Loucy (cell line): ENCODE results near the gene ATRNL1.

Experiments used
- H2AFZ ChIP-seq: fragments of 200-600 bp; sonication (generic); 2 replicates; pipeline ENCODE4 v1.6.0; 2016; ENCODE audit warnings: antibody characterized with exemption, mild to moderate bottlenecking, low read length, moderate library complexity
- H3F3A ChIP-seq: fragments of 200-600 bp; 2 replicates; pipeline ENCODE4 v1.6.0; 2016; ENCODE audit warnings: antibody characterized with exemption, low read depth, mild to moderate bottlenecking
- H3K27me3 ChIP-seq: fragments of 200-600 bp; sonication (generic); 2 replicates; pipeline ENCODE4 v1.6.1; 2014; ENCODE audit warnings: low read length, mild to moderate bottlenecking; ENCODE audit not compliant: insufficient read depth, poor library complexity, severe bottlenecking
- H3K36me3 ChIP-seq: fragments of 200-600 bp; sonication (generic); 2 replicates; pipeline ENCODE4 v1.6.1; 2016; ENCODE audit warnings: low read length; ENCODE audit not compliant: insufficient read depth
- H3K4me1 ChIP-seq: fragments of 200-600 bp; sonication (generic); 2 replicates; pipeline ENCODE4 v1.5.1; 2014; ENCODE audit warnings: low read length, mild to moderate bottlenecking; ENCODE audit not compliant: insufficient read depth, poor library complexity, severe bottlenecking
- H3K4me2 ChIP-seq: fragments of 200-600 bp; sonication (generic); 2 replicates; pipeline ENCODE4 v1.6.0; 2014; ENCODE audit warnings: antibody characterized with exemption, low read length, low read depth, mild to moderate bottlenecking; ENCODE audit not compliant: poor library complexity, severe bottlenecking
- H3K4me3 ChIP-seq: fragments of 200-600 bp; sonication (generic); 2 replicates; pipeline ENCODE4 v1.5.1; 2014; ENCODE audit warnings: low read length, mild to moderate bottlenecking, mixed read lengths; ENCODE audit not compliant: poor library complexity, severe bottlenecking
- H3K79me2 ChIP-seq: fragments of 200-600 bp; sonication (generic); 2 replicates; pipeline ENCODE4 v1.6.1; 2014; ENCODE audit warnings: low read length; ENCODE audit not compliant: insufficient read depth
- H3K9ac ChIP-seq: fragments of 200-600 bp; sonication (generic); 2 replicates; pipeline ENCODE4 v1.6.0; 2014; ENCODE audit warnings: mild to moderate bottlenecking, low read depth, low read length, moderate library complexity; ENCODE audit not compliant: poor library complexity, severe bottlenecking
- H3K9me2 ChIP-seq: fragments of 200-600 bp; sonication (generic); replicated peaks from 2 replicates; pipeline ENCODE4 v1.6.1; 2016; ENCODE audit warnings: low read depth, low read length, mixed read lengths
- H3K9me3 ChIP-seq: fragments of 200-600 bp; sonication (generic); 2 replicates; pipeline ENCODE4 v1.6.1; 2014; ENCODE audit warnings: mild to moderate bottlenecking, antibody characterized with exemption, low read length, low read depth; ENCODE audit not compliant: insufficient read depth
- H4K20me1 ChIP-seq: fragments of 200-600 bp; sonication (generic); 2 replicates; pipeline ENCODE4 v1.6.0; 2014; ENCODE audit warnings: antibody characterized with exemption, low read length, mild to moderate bottlenecking; ENCODE audit not compliant: insufficient read depth, poor library complexity, severe bottlenecking
- EZH2phosphoT487 ChIP-seq: fragments of 200-600 bp; IDR thresholded peaks from 2 replicates; pipeline ENCODE4 v1.6.1; 2018; ENCODE audit warnings: antibody characterized with exemption, mild to moderate bottlenecking, moderate library complexity, borderline replicate concordance
- TF ChIP-seq, protein P1 (sequence below): fragments of 200-600 bp; sonication (generic); conservative IDR thresholded peaks from 2 replicates; pipeline ENCODE4 v1.5.1; 2014; ENCODE audit warnings: mild to moderate bottlenecking, antibody characterized with exemption, low read length

The ATRNL1 gene

DNA sequence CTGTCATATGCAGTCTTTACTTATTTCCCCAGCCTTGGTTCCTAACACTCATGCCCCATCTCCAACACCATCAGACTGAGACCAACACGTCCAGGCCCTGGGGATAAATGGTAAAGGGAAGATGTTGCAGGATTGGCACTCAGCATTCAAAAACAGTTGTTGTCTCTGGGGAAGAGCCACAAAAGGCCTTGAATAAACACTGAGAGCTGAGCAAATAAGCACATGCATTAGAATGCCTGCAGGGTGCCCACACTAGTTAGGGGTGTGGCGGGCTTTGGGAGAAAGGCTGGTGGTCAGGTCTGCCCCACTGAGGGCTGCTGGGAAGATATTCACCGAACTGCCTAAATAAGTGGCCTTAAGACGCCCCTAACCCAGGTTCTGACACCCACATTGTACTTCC, 788.9 kb downstream of the ATRNL1 start:
- H3F3A ChIP-seq, result no peaks in the 10 kb centered on the region
- H4K20me1 ChIP-seq, result no peaks in the 10 kb centered on the region
- H3K9me3 ChIP-seq, result no peaks in the 10 kb centered on the region
- peaks cover 12% of the 10 kb centered on the region for H3K4me1 ChIP-seq
- H2AFZ ChIP-seq, result no peak overlapping the region
- TF ChIP-seq, protein P1, sequence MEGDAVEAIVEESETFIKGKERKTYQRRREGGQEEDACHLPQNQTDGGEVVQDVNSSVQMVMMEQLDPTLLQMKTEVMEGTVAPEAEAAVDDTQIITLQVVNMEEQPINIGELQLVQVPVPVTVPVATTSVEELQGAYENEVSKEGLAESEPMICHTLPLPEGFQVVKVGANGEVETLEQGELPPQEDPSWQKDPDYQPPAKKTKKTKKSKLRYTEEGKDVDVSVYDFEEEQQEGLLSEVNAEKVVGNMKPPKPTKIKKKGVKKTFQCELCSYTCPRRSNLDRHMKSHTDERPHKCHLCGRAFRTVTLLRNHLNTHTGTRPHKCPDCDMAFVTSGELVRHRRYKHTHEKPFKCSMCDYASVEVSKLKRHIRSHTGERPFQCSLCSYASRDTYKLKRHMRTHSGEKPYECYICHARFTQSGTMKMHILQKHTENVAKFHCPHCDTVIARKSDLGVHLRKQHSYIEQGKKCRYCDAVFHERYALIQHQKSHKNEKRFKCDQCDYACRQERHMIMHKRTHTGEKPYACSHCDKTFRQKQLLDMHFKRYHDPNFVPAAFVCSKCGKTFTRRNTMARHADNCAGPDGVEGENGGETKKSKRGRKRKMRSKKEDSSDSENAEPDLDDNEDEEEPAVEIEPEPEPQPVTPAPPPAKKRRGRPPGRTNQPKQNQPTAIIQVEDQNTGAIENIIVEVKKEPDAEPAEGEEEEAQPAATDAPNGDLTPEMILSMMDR, result no peak
- no peak for TF ChIP-seq EZH2phosphoT487
- no peaks in the 10 kb centered on the region for H3K79me2 ChIP-seq
- no peaks in the 10 kb centered on the region for H3K27me3 ChIP-seq
- no peaks in the 10 kb centered on the region for H3K9me2 ChIP-seq
- no peak overlapping the region for H3K9ac ChIP-seq
- no peak overlapping the region for H3K4me3 ChIP-seq
- no peak overlapping the region for H3K4me2 ChIP-seq
- no peaks in the 10 kb centered on the region for H3K36me3 ChIP-seq

DNA sequence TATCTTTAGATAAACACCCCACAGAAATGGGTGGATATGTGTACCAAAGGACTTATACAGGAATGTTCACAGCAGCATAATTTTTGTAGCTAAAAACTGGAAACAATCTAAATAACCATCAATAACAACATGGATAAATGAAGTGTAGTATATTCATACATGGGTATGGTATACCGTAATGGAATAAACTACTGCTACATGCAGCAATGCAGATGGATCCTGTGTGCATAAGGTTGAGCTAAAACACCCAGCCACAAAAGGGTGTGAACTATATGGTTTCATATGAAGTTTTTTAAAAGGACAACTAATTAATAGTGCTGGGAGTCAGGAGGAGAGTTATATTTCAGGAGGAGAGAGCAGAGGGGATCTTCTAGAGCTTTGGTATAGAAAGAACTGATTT, 790.2 kb downstream of the ATRNL1 start:
- no peaks in the 10 kb centered on the region for H3K9me2 ChIP-seq
- no peaks in the 10 kb centered on the region for H3K9me3 ChIP-seq
- H3K4me1 ChIP-seq, result peaks cover 25% of the 10 kb centered on the region
- H2AFZ ChIP-seq, result no peak overlapping the region
- H3K36me3 ChIP-seq, result no peaks in the 10 kb centered on the region
- no peak overlapping the region for H3K9ac ChIP-seq
- no peaks in the 10 kb centered on the region for H4K20me1 ChIP-seq
- TF ChIP-seq EZH2phosphoT487, result no peak
- TF ChIP-seq, protein P1, result no peak
- no peaks in the 10 kb centered on the region for H3K79me2 ChIP-seq
- no peaks in the 10 kb centered on the region for H3K27me3 ChIP-seq
- no peak overlapping the region for H3K4me3 ChIP-seq
- no peaks in the 10 kb centered on the region for H3F3A ChIP-seq
- H3K4me2 ChIP-seq, result no peak overlapping the region

DNA sequence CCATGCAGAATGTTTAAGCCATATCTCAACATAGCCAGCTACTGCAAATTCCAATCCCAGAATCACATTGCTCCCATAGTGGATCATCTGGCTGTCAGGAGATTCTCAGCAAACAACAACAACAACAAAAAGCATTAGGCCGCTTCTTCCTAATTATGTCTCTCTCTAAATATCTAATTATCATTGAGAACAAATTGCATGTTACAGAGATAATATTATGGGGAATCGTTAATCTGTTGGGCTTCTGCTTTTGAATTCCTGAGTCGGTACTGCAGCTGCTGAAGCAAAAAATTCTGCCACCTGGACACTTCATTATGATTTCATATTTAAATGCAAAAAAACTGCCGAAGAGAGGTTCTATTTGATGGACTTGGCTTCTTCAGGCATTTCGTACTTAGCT, 791.2 kb downstream of the ATRNL1 start:
- Histone ChIP-seq H4K20me1 (no peaks in the 10 kb centered on the region), H3K27me3 (no peaks in the 10 kb centered on the region), H3K9me2 (no peaks in the 10 kb centered on the region), H3F3A (peaks cover under 1% of the 10 kb centered on the region; the same call in 1 of the 2 replicates), H3K9ac (no peak overlapping the region), H3K4me2 (no peak overlapping the region), H3K36me3 (no peaks in the 10 kb centered on the region), H3K4me3 (no peak overlapping the region), H3K79me2 (no peaks in the 10 kb centered on the region), H3K9me3 (no peaks in the 10 kb centered on the region), H2AFZ (no peak overlapping the region), H3K4me1 (peaks cover 34% of the 10 kb centered on the region)
- no peak for TF ChIP-seq EZH2phosphoT487
- TF ChIP-seq, protein P1, result no peak
